SW480 (cell line): ENCODE results near the gene EDN3.

Source experiments
- DNase-seq: peaks from one replicate; pipeline ENCODE4 v3.0.0-alpha.2; 2016; ENCODE audit warnings: low spot score

The EDN3 gene

GRCh38 chr20:59364611-59365010, 64.2 kb downstream of the EDN3 start:
- DNase-seq, result no peak

- DNase-seq, result no peak
Observed at GRCh38 chr20:59365611-59366285, 65.3 kb downstream of the EDN3 start.

- no peak for DNase-seq
Observed at GRCh38 chr20:59371431-59371830, 71.0 kb downstream of the EDN3 start.

GRCh38 chr20:59374261-59374660, 73.8 kb downstream of the EDN3 start:
- no peak for DNase-seq

- DNase-seq, result peak; percentile 25
Observed at GRCh38 chr20:59375541-59375940, 75.1 kb downstream of the EDN3 start.
